Right kidney (tissue), 1 donor: ENCODE data around the gene FBRSL1.
A peak's percentile ranks its signal among the peaks of the same experiment; 100 is the strongest.
"Not testable (repeated sequence)": the region's sequence is repeated elsewhere in the genome, so short reads cannot be mapped to it uniquely, and the experiment has no call there.

Source experiments
- DNase-seq: peaks from one replicate; pipeline ENCODE4 v3.0.0-alpha.2; 2016

FBRSL1 gene

GRCh38 chr12:132525833-132526455 is 36.0 kb downstream of the FBRSL1 start:
- DNase-seq: no peak

GRCh38 chr12:132527186-132527882 is 37.4 kb downstream of the FBRSL1 start:
- no peak for DNase-seq

GRCh38 chr12:132527883-132528264 is 37.9 kb downstream of the FBRSL1 start:
- DNase-seq: no peak

- no peak for DNase-seq
These were observed 38.7 kb downstream of the FBRSL1 start for GRCh38 chr12:132528564-132529106.

- DNase-seq: no peak
These were observed 39.3 kb downstream of the FBRSL1 start for GRCh38 chr12:132529156-132529839.

- no peak for DNase-seq
These were observed 40.0 kb downstream of the FBRSL1 start for GRCh38 chr12:132529906-132530305.

GRCh38 chr12:132530447-132530846 is 40.5 kb downstream of the FBRSL1 start:
- no peak for DNase-seq

- DNase-seq: no peak
These were observed 40.9 kb downstream of the FBRSL1 start for GRCh38 chr12:132530851-132531250.

- DNase-seq: not testable (repeated sequence)
These were observed 43.0 kb downstream of the FBRSL1 start for GRCh38 chr12:132532711-132533583.

- no peak for DNase-seq
These were observed 43.6 kb downstream of the FBRSL1 start for GRCh38 chr12:132533584-132533958.

- no peak for DNase-seq
These were observed 44.1 kb downstream of the FBRSL1 start for GRCh38 chr12:132534076-132534475.

- peak; percentile 42 for DNase-seq
These were observed 45.1 kb downstream of the FBRSL1 start for GRCh38 chr12:132535019-132535418.

- DNase-seq: no peak
These were observed 46.3 kb downstream of the FBRSL1 start for GRCh38 chr12:132536102-132536876.

- DNase-seq: no peak
These were observed 47.1 kb downstream of the FBRSL1 start for GRCh38 chr12:132537049-132537448.

GRCh38 chr12:132537836-132538662 is 48.1 kb downstream of the FBRSL1 start:
- DNase-seq: no peak

GRCh38 chr12:132538663-132538990 is 48.7 kb downstream of the FBRSL1 start:
- DNase-seq: no peak

GRCh38 chr12:132539016-132539773 is 49.2 kb downstream of the FBRSL1 start:
- DNase-seq: no peak

- DNase-seq: no peak
These were observed 50.5 kb downstream of the FBRSL1 start for GRCh38 chr12:132540436-132540835.

- DNase-seq: no peak
These were observed 51.2 kb downstream of the FBRSL1 start for GRCh38 chr12:132541200-132541599.

GRCh38 chr12:132541996-132542395 is 52.0 kb downstream of the FBRSL1 start:
- no peak for DNase-seq
